Raji (cell line): ENCODE results near the gene RASSF10.

ENCODE experiments used
- POLR2A ChIP-seq: IDR thresholded peaks from 2 replicates; pipeline ENCODE4 v1.6.1; 2011; ENCODE audit warnings: low read depth, low read length, control low read depth; ENCODE audit not compliant: insufficient read depth

RASSF10 gene

DNA sequence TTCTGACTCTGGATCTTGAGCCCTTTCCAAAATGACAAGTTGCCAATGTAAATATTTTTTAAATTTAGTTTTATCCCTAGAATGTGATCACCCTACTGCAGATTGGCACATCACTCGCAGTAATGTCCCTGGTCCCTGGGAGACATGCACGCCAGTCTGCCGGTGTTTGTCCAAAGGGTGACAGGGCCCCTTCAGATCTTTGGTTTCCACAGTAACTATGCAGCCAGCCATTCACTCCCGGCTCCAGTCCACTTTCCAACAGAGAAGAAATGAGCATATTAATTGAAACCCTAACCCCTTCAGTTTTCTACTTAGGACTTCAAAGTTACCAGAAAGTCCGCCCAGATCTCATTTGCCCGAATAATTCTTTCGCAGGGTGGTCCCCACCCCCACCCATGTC lies 25.8 kb upstream of the RASSF10 start:
- no peak for TF ChIP-seq POLR2A

DNA sequence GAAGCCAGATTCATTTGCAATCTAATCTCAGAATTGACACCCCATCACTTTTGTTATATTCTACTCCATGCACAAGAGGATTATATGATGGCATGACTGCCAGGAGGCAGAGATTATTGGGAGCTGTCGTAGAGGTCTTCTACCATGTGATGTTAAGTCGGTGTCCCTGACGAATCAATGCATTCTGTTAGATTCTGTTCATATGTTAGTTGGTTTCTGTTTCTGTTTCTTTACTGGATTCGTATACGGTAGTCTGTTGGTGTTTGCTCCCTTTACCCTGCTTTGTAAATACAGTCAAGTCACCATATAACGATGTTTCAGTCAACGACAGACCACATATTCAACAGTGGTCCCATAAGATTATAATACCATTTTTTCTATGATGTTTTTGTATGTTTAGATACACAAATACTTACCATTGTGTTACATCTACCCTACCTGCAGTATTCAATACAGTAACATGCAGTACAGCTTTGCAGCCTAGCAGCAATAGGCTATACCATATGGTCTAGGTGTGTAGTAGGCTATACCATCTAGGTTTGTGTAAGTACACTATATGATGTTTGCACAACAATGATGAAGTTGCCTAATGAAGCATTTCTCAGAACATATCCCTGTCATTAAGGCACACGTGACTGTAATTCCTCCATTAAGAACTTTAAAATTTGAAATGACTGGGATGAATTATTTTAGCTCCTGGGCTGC lies 22.8 kb upstream of the RASSF10 start:
- TF ChIP-seq POLR2A, result no peak

DNA sequence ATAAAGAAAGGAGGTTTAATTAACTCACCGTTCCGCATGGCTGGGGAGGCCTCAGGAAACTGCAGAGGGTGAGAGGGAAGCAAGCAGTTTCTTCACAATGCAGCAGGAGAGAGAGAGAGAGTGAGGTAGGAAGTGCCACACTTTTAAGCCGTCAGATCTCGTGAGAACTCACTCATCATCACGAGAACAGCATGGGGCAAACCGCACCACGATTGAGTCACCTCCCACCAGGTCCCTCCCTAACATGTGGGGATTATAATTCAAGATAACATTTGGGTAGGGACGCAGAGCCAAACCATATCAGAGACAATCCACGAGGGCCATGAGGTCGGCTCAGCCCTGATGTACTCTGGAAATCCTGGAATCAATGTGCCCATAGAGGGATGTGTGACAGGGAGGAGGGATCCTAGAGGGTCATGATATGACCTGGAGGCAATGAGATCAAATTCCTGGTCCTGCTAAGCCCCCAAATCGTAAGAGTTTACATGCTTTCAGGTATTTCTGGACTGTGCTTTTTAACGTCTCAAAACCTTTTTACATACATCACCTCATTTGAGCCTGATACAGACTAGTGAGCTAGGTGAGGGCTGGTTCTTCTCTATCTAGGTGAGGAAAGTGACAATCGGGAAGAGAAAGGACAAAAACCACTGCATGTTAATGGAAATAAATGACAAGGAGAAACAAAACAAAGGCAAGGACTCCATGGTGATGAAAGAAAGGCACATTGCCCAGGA lies 19.5 kb upstream of the RASSF10 start:
- no peak for TF ChIP-seq POLR2A

DNA sequence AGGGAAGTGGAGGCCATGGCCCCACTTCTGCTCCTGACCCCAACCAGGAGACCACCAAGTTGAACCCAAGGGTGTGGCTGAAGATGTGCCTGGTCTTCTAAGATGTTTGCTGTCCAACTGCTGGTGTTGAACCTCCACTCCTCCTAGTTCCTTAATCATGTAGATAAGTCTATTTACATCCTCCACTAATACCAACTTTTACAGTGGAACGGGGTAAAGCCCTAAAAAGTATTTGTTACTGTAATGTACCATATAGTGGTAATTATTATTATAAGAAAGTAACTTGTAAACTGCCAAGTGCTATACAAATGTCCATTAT lies 19.0 kb upstream of the RASSF10 start:
- TF ChIP-seq POLR2A, result no peak

DNA sequence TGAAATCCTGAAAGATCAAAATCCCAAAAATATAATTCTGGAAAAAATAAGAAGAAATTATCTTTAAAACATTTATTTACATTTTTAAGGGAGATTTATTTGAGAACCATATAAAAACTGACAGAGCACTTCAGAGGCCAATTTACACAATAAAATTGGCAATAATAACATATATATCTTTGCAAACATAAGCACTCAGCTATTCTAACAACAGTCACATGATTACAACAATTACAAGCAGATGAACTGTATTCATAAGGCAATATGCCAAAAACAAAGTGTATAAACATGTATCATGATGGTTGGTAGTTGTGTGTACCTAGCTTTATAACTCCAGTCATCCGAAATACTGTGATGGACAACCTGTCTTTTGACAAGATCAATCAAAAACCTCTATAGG lies 17.7 kb upstream of the RASSF10 start:
- TF ChIP-seq POLR2A, result no peak

DNA sequence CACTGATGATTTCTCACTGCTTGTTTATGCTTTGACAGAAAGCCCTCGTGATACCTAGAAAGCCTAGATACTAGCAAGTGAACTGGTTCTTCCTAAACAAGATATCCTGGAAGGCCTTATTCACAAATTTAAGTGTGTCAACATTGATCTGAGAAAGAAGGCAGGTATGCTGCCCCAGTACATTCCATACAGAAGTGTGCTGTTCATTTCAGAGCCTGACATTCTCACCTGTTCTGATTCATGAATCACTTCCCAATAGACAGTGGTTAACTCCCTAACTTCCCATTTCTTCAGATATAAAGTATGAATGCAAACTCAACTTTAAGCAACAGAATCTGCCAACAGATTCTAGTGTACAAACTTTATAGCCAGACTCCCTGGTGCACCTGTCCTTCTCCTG lies 15.5 kb upstream of the RASSF10 start:
- TF ChIP-seq POLR2A, result no peak

DNA sequence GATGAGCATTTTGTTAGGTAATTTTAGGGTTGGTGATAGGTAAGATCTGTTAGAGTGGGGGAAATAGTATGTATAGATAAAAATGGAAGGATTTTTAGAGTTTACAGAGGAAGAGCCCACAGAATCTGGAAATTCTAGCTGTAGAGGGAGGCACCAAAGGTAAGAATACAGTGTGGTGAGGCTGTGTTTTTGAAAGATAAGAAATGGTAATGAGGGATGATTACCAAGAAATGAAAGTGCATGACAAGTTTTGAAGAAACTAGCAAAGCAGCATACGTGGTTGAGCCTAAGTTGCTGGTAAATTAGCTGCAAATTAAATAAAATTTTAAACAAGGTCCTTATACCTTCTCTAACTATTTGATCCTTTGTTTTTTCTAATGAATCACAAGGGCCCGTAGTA lies 14.6 kb upstream of the RASSF10 start:
- TF ChIP-seq POLR2A, result no peak

DNA sequence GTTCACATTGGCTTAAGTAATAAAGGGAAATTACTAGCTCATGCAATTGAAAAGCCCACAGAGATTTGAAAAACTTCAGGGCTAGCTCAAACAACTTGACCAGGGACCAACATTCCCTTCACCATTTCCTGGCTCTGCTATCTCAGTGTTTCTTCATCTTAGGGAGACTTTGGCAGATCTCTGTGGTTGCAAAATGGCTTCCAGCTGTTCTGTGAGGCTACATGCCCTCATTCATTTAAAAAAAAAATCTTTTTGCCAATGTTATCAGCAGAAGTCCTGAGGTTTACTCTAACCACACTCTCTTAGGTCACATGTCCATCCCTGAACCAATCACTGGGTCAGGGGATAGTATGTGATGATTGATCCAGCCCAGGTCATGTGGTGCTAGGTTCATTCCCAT lies 13.9 kb upstream of the RASSF10 start:
- TF ChIP-seq POLR2A, result no peak

DNA sequence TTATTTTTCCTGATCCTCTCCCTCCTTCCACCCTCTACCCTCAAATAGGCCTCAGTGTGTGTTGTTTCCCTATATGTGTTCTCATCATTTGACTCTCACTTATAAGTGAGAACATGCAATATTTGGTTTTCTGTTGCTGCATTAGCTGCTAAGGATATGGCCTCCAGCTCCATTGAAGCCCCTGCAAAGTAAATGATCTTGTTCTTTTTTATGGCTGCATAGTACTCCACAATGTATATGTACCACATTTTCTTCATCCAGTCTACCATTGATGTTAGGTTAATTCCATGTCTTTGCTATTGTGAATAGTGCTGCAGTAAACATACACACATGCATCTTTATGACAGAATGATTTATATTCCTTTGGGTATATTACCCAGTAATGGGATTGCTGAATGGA lies 13.3 kb upstream of the RASSF10 start:
- no peak for TF ChIP-seq POLR2A

DNA sequence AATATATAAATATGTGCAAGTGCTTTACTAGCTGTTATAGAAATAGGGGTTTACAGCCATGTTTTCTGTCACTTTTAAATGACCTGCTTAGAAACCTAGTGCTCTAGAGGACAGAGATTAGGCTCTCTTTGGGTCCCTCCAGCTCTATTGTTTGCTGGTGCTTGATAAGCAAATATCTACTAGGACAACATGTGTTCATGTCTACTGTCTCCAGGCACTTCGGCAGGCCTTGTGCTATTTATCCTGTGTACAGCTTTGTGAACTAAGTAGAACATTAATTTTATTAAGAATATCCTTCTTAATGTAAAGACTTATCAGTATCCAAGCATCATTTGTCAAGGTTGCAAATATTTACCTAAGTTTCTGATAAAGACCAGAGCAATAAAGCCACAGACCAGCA lies 11.9 kb upstream of the RASSF10 start:
- no peak for TF ChIP-seq POLR2A

DNA sequence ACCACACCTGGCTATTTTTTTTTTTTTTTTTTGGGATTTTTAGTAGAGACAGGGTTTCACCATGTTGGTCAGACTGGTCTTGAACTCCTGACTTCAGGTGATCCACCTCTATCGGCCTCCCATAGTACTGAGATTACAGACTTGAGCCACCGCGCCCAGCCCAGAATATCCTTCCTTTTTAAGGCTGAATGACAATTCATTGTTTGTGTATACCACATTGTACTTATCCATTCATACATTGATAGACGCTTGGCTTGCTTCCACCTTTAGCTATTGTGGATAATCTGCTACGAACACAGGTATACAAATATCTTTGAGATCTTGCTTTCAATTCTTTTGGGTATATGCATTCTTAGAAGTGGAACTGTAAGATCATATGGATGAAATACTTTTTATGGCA lies 10.8 kb upstream of the RASSF10 start:
- no peak for TF ChIP-seq POLR2A

DNA sequence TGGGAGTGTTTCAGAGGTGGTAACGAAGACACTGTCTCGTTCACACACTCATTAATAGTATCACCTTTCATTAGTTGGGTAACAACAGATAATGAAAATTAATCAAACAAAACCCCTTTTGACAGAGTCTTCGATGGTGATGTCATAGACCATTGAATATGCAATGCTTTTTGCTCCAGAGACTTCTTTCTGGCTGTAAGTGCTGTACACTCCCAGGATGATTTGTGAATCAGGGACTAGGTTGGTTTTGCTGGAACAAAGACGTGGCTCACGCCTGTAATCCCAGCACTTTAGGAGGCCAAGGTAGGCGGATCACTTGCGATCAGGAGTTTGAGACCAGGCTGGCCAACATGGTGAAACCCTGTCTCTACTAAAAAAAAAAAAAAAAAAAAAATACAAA lies 9.5 kb upstream of the RASSF10 start:
- no peak for TF ChIP-seq POLR2A

DNA sequence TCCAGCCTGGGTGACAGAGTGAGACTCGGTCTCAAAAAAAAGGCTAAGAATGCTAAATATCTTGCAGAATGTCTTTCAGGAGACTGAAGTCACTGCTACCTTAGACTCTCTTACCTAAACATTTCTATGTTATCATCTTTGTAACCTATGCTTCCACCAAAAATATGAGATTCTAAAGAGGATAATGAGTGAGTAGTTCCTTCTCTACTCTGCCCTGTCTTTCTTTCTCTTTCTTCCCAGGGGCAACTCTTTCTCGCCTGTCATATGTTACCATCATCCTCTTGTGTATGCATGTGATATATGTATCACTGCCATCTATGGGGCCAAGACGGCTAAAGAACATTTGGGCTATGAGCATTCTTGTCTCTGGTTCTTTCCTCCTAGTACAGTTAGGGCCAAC lies 9.0 kb upstream of the RASSF10 start:
- TF ChIP-seq POLR2A, result no peak

DNA sequence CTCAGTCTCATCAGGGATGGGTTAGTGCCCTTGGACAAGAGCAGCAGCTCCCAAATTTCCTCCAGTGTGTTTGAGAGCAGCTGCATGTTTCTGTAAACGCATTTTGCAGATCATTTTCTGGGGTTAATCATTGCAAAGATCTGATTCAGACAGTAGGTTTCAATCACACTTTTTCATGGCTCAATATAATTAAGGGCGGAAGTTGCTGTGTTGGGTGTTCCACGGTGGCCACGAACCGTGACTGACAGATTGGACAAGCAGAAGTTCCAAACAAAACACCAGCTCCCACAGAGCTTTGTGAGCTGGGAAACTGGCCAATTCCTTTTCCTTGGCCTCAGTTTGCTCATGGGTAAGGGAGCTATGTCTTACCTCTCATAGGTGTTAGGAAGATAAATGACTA lies 8.4 kb upstream of the RASSF10 start:
- no peak for TF ChIP-seq POLR2A

DNA sequence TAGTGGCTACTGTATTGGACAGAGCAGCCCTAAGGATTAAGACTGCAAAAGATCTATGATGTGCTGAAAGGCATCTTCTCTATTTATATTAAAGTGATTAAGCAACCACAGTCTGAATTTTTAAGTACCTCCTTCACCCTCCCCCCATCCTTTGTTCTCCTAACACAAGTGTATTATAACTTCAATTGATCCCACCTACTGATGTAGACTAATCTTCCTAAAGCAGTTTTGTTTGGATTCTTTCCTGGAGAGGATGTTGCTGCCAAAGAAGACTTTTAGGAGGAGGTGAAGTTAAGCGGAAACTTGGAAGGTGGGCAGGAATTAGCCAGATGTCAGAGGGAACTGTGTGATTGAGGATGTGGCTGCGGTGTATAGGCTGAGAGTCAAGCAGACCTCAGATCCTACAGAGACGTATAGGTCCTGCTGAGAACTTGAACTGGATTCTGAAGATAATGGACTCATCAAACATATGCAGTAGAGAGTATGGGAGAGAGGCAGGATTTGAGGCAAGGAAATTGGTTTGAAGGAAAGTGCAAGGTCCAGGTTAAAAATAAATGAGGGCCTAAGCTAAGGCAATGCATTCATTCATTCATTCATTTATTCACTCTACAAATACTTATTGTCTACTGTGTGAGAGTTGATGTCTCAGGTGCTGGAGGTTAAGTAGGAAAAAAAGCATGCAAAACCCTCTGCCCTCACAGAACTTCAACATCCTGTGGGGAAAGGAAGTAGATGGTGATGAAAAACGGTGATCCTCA lies 5.2 kb upstream of the RASSF10 start:
- TF ChIP-seq POLR2A, result no peak
